K562 (cell line): Measurements from ENCODE around the gene COL5A1. TPM values are rescaled to one million over a fixed set of nuclear protein-coding genes. Genes with fewer than 3 reads are reported as not detected.

Source experiments
- ATAC-seq: fragments of 200-7000 bp; cut with Tn5 transposase; 3 replicates; pipeline ENCODE4 v1.9.1; 2020; ENCODE audit warnings: moderate library complexity
- BruUV-seq: library from RNA; stranded (reverse); fragments of 400-500 nt; replicated peaks from 2 replicates; lab custom pipeline; 2021; lab: Mats Ljungman, UMichigan
- CTCF ChIA-PET: fragments of 300-600 bp; formaldehyde crosslinking; extraction: SDS; loops from one replicate; lab custom pipeline; 2021; ENCODE audit warnings: low intra/inter-chr PET ratio; lab: Yijun Ruan, JAX
- POLR2A ChIA-PET: fragments of 300-600, 350-650 bp; sonication (Branson Sonifier 250); formaldehyde crosslinking; extraction: SDS; loops from one replicate; lab custom pipeline; 2021; ENCODE audit warnings: antibody characterized with exemption, inconsistent platforms; lab: Yijun Ruan, JAX
- DNase-seq, 4 experiments: peaks; one replicate each; pipeline versions ENCODE4 v3.0.0 to v3.0.0-alpha.2; 2011 to 2018; ENCODE audit warnings: low spot score in 3 of 4, mixed read lengths in 3 of 4; ENCODE audit errors: extremely low read depth in 1 of 4
- FAIRE-seq: peaks from 2 replicates; lab custom pipeline; 2011; peaks lifted over from hg19 to GRCh38; lab: Jason Lieb, UNC
- H2AFZ ChIP-seq: 2 replicates; pipeline ENCODE4 v1.6.0; 2011; ENCODE audit warnings: low read depth, low read length, control low read depth, inconsistent platforms
- H3K27ac ChIP-seq: fragments of 200-600 bp; 3 replicates; pipeline ENCODE4 v1.8.0; 2011; ENCODE audit warnings: low read depth, mild to moderate bottlenecking, control low read depth, inconsistent platforms, low read length, moderate library complexity, mixed read lengths; ENCODE audit errors: extremely low read depth
- H3K27me3 ChIP-seq, 2 experiments: fragments of 300-600 bp in 1 of 2; 2 replicates in 1 of 2; 3 replicates in 1 of 2; pipeline versions ENCODE4 v1.6.0 to v1.8.0; 2011; ENCODE audit warnings: inconsistent platforms in 2 of 2, low read length in 2 of 2, mild to moderate bottlenecking in 1 of 2, mixed read lengths in 1 of 2, moderate library complexity in 1 of 2; ENCODE audit not compliant: control insufficient read depth in 2 of 2, insufficient read depth in 2 of 2
- H3K36me3 ChIP-seq: fragments of 300-600 bp; 3 replicates; pipeline ENCODE4 v1.8.0; 2011; ENCODE audit warnings: mild to moderate bottlenecking, low read length, inconsistent platforms; ENCODE audit not compliant: control insufficient read depth, insufficient read depth
- H3K4me1 ChIP-seq, 2 experiments: fragments of 200-600 bp in 1 of 2; replicated peaks in 1 of 2; 2 replicates in 1 of 2; 3 replicates in 1 of 2; pipeline versions ENCODE4 v1.5.1 to v1.8.0; 2011; ENCODE audit warnings: inconsistent platforms in 2 of 2, low read length in 2 of 2, mild to moderate bottlenecking in 1 of 2, mixed read lengths in 1 of 2, moderate library complexity in 1 of 2; ENCODE audit not compliant: control insufficient read depth in 2 of 2, insufficient read depth in 2 of 2
- H3K4me2 ChIP-seq: 2 replicates; pipeline ENCODE4 v1.6.1; 2011; ENCODE audit warnings: low read length, control low read depth, inconsistent platforms, mixed read lengths; ENCODE audit not compliant: insufficient read depth
- H3K4me3 ChIP-seq: fragments of 200-600 bp; sonication (generic), shearing (Covaris generic); 2 replicates; pipeline ENCODE4 v1.5.1; 2016; ENCODE audit warnings: control low read depth, inconsistent platforms
- H3K79me2 ChIP-seq: fragments of 200-600 bp; 3 replicates; pipeline ENCODE4 v1.8.0; 2011; ENCODE audit warnings: low read length, inconsistent platforms; ENCODE audit not compliant: control insufficient read depth, insufficient read depth
- H3K9ac ChIP-seq, 2 experiments: 2 replicates each; pipeline versions ENCODE4 v1.6.0 to v1.6.1; 2011; ENCODE audit warnings: low read depth in 2 of 2, low read length in 2 of 2, control low read depth in 1 of 2, inconsistent platforms in 1 of 2, mild to moderate bottlenecking in 1 of 2, mixed read lengths in 1 of 2; ENCODE audit not compliant: insufficient read depth in 1 of 2
- H3K9me1 ChIP-seq: one replicate; pipeline ENCODE4 v1.6.0; 2011; ENCODE audit warnings: inconsistent platforms, mild to moderate bottlenecking, low read length, moderate library complexity; ENCODE audit not compliant: control insufficient read depth, insufficient read depth
- H3K9me3 ChIP-seq: replicated peaks from 2 replicates; pipeline ENCODE4 v1.5.1; 2011; ENCODE audit warnings: low read depth, low read length, inconsistent platforms; ENCODE audit not compliant: control insufficient read depth, insufficient read depth
- H4K20me1 ChIP-seq: replicated peaks from 2 replicates; pipeline ENCODE4 v1.6.1; 2011; ENCODE audit warnings: low read length, inconsistent platforms, mixed read lengths; ENCODE audit not compliant: control insufficient read depth, insufficient read depth
- FOXA1 ChIP-seq: fragments of 450-650 bp; IDR thresholded peaks from 2 replicates; pipeline ENCODE4 v1.6.1; 2016; ENCODE audit warnings: mild to moderate bottlenecking, borderline replicate concordance
- L3MBTL2 ChIP-seq: fragments of 450-650 bp; IDR thresholded peaks from 2 replicates; pipeline ENCODE4 v1.6.1; 2016; ENCODE audit warnings: mild to moderate bottlenecking, moderate library complexity
- MAFG ChIP-seq: fragments of 450-650 bp; conservative IDR thresholded peaks from 2 replicates; pipeline ENCODE4 v1.6.1; 2016; ENCODE audit warnings: missing genetic modification characterization, missing compliant biosample characterization
- PURB ChIP-seq: sonication (generic); formaldehyde crosslinking; IDR thresholded peaks from 2 replicates; pipeline ENCODE4 v1.9.0; 2021; ENCODE audit warnings: low read depth, mild to moderate bottlenecking, missing genetic modification reagents
- RFX5 ChIP-seq: IDR thresholded peaks from 2 replicates; pipeline ENCODE4 v1.6.1; 2011; ENCODE audit warnings: low read depth, mild to moderate bottlenecking, improper control_type of control experiment, low read length
- WGBS: fragments of 100-300 bp; shearing (Covaris generic); methylation state at CpG from one replicate; pipeline ENCODE4 v1.1.6; 2016; ENCODE audit warnings: low coverage, mixed read lengths; ENCODE audit not compliant: insufficient coverage; ENCODE audit errors: missing lambda C conversion rate; 5-methylcytosine and 5-hydroxymethylcytosine counted together
- in situ Hi-C: fragments of 300-500 bp; cut with MboI; formaldehyde crosslinking; loops from 4 replicates; pipeline ENCODE4 v1.15.0; 2018; ENCODE audit warnings: inconsistent platforms, mixed read lengths
- intact Hi-C: fragments of 100-400 bp; cut with micrococcal nuclease; formaldehyde crosslinking; loops from 2 replicates; pipeline ENCODE4 v1.14.2; 2022
- polyA plus RNA-seq, 8 experiments: library from polyadenylated mRNA; depleted of rRNA in 4 of 8; stranded (reverse) in 5 of 8; unstranded in 3 of 8; fragments of >200 nt; fragmentation: Nextera tagmentation in 2 of 8; fragmentation: Illumina TruSeq in 1 of 8; extraction: Ambion mirVana in 2 of 8; extraction: Trizol in 1 of 8; gene quantifications; 2 replicates each; pipeline versions ENCODE4 v1.2.1 to v1.2.3, GENCODE V29; 2011 to 2014; ENCODE audit warnings: inconsistent platforms in 1 of 8, missing spikeins in 1 of 8
- total RNA-seq, 7 experiments: library from RNA; depleted of rRNA in 6 of 7; stranded (reverse); fragments of >200 nt in 6 of 7; fragmentation: Illumina TruSeq in 2 of 7; extraction: Trizol in 2 of 7; gene quantifications; 2 replicates each; pipeline versions ENCODE4 v1.2.1 to v1.2.3, GENCODE V29; 2011 to 2021; ENCODE audit warnings: low replicate concordance in 1 of 7
- TF ChIP-seq, protein P1 (sequence below), 2 experiments: fragments of 450-650 bp; IDR thresholded peaks; 2 replicates each; pipeline ENCODE4 v1.6.1; 2018; ENCODE audit warnings: mild to moderate bottlenecking in 2 of 2, low read depth in 1 of 2; ENCODE audit not compliant: partially characterized antibody in 2 of 2

COL5A1 gene
- total and polyA plus RNA-seq, 9 of the 15 experiments (the other 6 are each of a cell fraction or from before 2014, with no cell fraction given): under 0.01 to 0.13 (median 0.04) TPM; not detected in 6

DNA sequence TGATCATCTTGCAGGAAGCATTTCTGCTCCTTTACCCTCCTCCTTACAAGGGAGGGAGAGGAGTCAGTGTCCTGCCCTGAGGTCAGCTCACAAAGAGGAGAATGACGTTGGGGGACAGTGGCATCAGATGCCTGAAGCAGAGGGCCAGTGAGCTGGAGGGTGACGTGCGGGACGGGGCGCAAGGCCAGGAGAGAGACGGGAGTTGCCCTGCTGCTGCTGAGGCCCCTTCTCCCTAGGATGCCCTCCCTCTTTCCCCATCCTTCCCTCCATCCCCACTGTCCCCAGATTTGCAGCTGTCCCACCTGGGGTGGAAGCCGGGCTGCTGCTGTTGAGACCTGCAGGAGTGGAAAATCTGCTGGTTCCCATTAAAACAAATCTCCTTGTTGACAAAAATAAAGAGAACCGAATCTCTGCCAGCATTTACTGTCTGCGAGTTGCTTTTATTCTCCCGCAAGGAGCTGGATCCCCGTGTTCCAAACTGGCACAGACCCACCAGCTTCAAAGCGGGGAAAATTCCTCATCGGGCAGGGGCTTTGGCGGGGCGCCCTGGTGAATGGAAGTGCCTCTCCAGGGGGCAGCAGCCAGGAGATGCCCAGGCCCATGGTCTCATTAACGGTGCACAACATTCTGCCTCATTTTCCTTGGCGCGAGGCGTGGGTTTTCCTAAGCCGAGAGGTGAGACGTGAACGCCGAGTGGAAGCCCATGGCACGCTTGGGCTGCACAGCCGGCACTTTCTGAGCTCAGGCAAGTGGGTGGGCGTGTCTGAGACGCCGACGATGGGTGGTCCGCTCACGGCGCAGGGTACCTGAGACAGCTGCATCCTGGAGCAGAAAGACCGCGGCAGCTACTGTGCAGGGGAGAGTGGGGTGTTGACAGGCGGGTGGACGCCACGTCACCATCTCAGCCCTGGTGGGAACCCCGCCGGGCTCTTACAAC, 13.9 kb upstream of the COL5A1 start (continued):
- TF ChIP-seq, protein P1, sequence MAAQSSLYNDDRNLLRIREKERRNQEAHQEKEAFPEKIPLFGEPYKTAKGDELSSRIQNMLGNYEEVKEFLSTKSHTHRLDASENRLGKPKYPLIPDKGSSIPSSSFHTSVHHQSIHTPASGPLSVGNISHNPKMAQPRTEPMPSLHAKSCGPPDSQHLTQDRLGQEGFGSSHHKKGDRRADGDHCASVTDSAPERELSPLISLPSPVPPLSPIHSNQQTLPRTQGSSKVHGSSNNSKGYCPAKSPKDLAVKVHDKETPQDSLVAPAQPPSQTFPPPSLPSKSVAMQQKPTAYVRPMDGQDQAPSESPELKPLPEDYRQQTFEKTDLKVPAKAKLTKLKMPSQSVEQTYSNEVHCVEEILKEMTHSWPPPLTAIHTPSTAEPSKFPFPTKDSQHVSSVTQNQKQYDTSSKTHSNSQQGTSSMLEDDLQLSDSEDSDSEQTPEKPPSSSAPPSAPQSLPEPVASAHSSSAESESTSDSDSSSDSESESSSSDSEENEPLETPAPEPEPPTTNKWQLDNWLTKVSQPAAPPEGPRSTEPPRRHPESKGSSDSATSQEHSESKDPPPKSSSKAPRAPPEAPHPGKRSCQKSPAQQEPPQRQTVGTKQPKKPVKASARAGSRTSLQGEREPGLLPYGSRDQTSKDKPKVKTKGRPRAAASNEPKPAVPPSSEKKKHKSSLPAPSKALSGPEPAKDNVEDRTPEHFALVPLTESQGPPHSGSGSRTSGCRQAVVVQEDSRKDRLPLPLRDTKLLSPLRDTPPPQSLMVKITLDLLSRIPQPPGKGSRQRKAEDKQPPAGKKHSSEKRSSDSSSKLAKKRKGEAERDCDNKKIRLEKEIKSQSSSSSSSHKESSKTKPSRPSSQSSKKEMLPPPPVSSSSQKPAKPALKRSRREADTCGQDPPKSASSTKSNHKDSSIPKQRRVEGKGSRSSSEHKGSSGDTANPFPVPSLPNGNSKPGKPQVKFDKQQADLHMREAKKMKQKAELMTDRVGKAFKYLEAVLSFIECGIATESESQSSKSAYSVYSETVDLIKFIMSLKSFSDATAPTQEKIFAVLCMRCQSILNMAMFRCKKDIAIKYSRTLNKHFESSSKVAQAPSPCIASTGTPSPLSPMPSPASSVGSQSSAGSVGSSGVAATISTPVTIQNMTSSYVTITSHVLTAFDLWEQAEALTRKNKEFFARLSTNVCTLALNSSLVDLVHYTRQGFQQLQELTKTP (IDR thresholded peaks at IDR 0.05; ENCODE audit: low read depth in 1 of 2, partially characterized antibody in 2 of 2): no peak
- TF ChIP-seq RFX5: no peak

- ChIA-PET POLR2A (no interaction called here), CTCF (interaction anchor here (0.6 kb wide), 1 partner anchor 457 kb away, joined by 3 read pairs; no protein-coding TSS in a partner anchor)
- no peak overlapping the region for H3K9ac ChIP-seq
- TF ChIP-seq PURB (no peak), L3MBTL2 (no peak), FOXA1 (no peak), MAFG (tag) (no peak)
- no TSS peak for BruUV-seq
- no peak for ATAC-seq
- no peak overlapping the region for H3K4me3 ChIP-seq
- no peak overlapping the region for H3K4me2 ChIP-seq
- WGBS: 3% methylated on average over 8 of the region's 9 CpGs
- H2AFZ ChIP-seq: no peak overlapping the region
- H3K27me3 ChIP-seq: peaks cover 11 to 75% of the 10 kb centered on the region in 2 experiments; a peak in 4 of 5 replicates
- in situ Hi-C loops: no loop called here
- H3K4me1 ChIP-seq: no peaks in the 10 kb centered on the region
- H3K79me2 ChIP-seq: no peaks in the 10 kb centered on the region
- H3K9me3 ChIP-seq: no peaks in the 10 kb centered on the region
- H3K27ac ChIP-seq: no peak overlapping the region
- no peaks in the 10 kb centered on the region for H3K9me1 ChIP-seq
- H3K36me3 ChIP-seq: no peaks in the 10 kb centered on the region
- peaks cover 9% of the 10 kb centered on the region; the same call in 1 of the 2 replicates for H4K20me1 ChIP-seq
- DNase-seq: no peak
- intact Hi-C loops: no loop called here
- no peak for FAIRE-seq
Measured at GRCh38 chr9:134628354-134628736, 13.3 kb upstream of the COL5A1 start.
